Transverse colon (tissue), 4 donors: ENCODE data around the gene PADI2. TPM values are rescaled to one million over a fixed set of nuclear protein-coding genes. Genes with fewer than 3 reads are reported as not detected.

Experiments used
- DNase-seq: peaks from one replicate; pipeline ENCODE4 v3.0.0-alpha.2; 2019
- H3K27ac ChIP-seq, 4 donors: fragments of 200-600 bp; sonication (generic); 2 replicates each; pipeline ENCODE4 v1.5.1; 2016 to 2018; ENCODE audit warnings: inconsistent platforms in 4 of 4
- H3K27me3 ChIP-seq: fragments of 200-600 bp; sonication (generic); 2 replicates; pipeline ENCODE4 v1.5.1; 2017; ENCODE audit warnings: inconsistent platforms
- H3K36me3 ChIP-seq, 4 donors: fragments of 200-600 bp; sonication (generic); 2 replicates each; pipeline ENCODE4 v1.5.1; 2017 to 2019; ENCODE audit warnings: inconsistent platforms in 4 of 4
- H3K4me1 ChIP-seq, 4 donors: fragments of 200-600 bp; sonication (generic); 2 replicates each; pipeline ENCODE4 v1.5.1; 2017 to 2020; ENCODE audit warnings: inconsistent platforms in 4 of 4
- H3K4me3 ChIP-seq, 4 donors: fragments of 200-600 bp; sonication (generic); 1 replicate in 1 of 4; 2 replicates in 3 of 4; pipeline versions ENCODE4 v1.5.1 to v1.6.1; 2017 to 2019; ENCODE audit warnings: inconsistent platforms in 4 of 4
- H3K9me3 ChIP-seq, 2 donors: fragments of 200-600 bp; sonication (generic); 2 replicates each; pipeline ENCODE4 v1.5.1; 2017 to 2019; ENCODE audit warnings: inconsistent platforms in 2 of 2
- EP300 ChIP-seq: sonication (generic); formaldehyde crosslinking; IDR thresholded peaks from one replicate; pipeline ENCODE4 v1.6.1; 2017; ENCODE audit warnings: antibody characterized with exemption, low read depth
- POLR2A ChIP-seq: fragments of 450-650 bp; IDR thresholded peaks from one replicate; pipeline ENCODE4 v1.6.1; 2016; ENCODE audit warnings: antibody characterized with exemption, mild to moderate bottlenecking, moderate library complexity
- POLR2AphosphoS5 ChIP-seq, 3 donors: sonication (generic); formaldehyde crosslinking; IDR thresholded peaks; one replicate each; pipeline ENCODE4 v1.6.1; 2016; ENCODE audit warnings: antibody characterized with exemption in 3 of 3
- WGBS, 2 donors: methylation state at CpG; one replicate each; pipeline ENCODE4 v1.1.5; 2018; ENCODE audit warnings: low coverage in 1 of 2; 5-methylcytosine and 5-hydroxymethylcytosine counted together
- in situ Hi-C, 4 donors: fragments of 200-750 bp; cut with MboI; loops; one replicate each; pipeline versions ENCODE4 v1.15.0 to v1.15.1; 2017; ENCODE audit warnings: low sequenced_read_pairs in 3 of 4, low pct_ligation_motif_present in 1 of 4, low pct_unique_long_range_greater_than_20kb in 1 of 4
- intact Hi-C: fragments of 100-400 bp; cut with DNase I; formaldehyde crosslinking; loops from one replicate; pipeline ENCODE4 v1.15.1; 2023; ENCODE audit warnings: low total_unique reads
- total RNA-seq, 4 donors: library from RNA; depleted of rRNA; stranded (reverse); fragments of >200 nt; gene quantifications; one replicate each; pipeline ENCODE4 v1.1.0, GENCODE V29; 2016
- TF ChIP-seq, protein P1 (sequence below), 5 experiments: fragments of 200-600 bp in 3 of 5; fragments of 450-650 bp in 2 of 5; sonication (generic) in 3 of 5; IDR thresholded peaks; 1 replicate in 2 of 5; 2 replicates in 3 of 5; pipeline ENCODE4 v1.5.1; 2016 to 2017; ENCODE audit warnings: antibody characterized with exemption in 5 of 5, inconsistent platforms in 3 of 5, mild to moderate bottlenecking in 2 of 5, moderate library complexity in 1 of 5

The PADI2 gene
- total RNA-seq, 4 donors from 2014 or later: 143 to 285 (median 238) TPM

GRCh38 chr1:17112496-17113236 lies 6.6 kb downstream of the PADI2 start:
- in situ Hi-C loops (no loop called here), intact Hi-C loops (no loop called here)
- peak; percentile 45 for DNase-seq
- WGBS, 2 donors: 40 to 61% methylated on average over 1 to 6 of the region's 7 CpGs
- peak; percentile 40 for TF ChIP-seq POLR2A
- TF ChIP-seq, protein P1, sequence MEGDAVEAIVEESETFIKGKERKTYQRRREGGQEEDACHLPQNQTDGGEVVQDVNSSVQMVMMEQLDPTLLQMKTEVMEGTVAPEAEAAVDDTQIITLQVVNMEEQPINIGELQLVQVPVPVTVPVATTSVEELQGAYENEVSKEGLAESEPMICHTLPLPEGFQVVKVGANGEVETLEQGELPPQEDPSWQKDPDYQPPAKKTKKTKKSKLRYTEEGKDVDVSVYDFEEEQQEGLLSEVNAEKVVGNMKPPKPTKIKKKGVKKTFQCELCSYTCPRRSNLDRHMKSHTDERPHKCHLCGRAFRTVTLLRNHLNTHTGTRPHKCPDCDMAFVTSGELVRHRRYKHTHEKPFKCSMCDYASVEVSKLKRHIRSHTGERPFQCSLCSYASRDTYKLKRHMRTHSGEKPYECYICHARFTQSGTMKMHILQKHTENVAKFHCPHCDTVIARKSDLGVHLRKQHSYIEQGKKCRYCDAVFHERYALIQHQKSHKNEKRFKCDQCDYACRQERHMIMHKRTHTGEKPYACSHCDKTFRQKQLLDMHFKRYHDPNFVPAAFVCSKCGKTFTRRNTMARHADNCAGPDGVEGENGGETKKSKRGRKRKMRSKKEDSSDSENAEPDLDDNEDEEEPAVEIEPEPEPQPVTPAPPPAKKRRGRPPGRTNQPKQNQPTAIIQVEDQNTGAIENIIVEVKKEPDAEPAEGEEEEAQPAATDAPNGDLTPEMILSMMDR (IDR thresholded peaks at IDR 0.05): no peak
- TF ChIP-seq EP300: no peak
- TF ChIP-seq POLR2AphosphoS5 (IDR thresholded peaks at IDR 0.05): peak in 1 of 3 donors; percentile 64
- Histone ChIP-seq H3K36me3 (no peaks in the 10 kb centered on the region), H3K4me3 (no peak overlapping the region), H3K9me3 (no peaks in the 10 kb centered on the region), H3K4me1 (peaks cover 17 to 91% (median 46%) of the 10 kb centered on the region in 4 donors), H3K27me3 (peaks cover 7% of the 10 kb centered on the region), H3K27ac (peak overlapping the region; percentile 78 to 89 (median 86))

GRCh38 chr1:17112076-17112475 lies 7.2 kb downstream of the PADI2 start:
- in situ Hi-C loops: no loop called here
- H3K9me3 ChIP-seq: no peaks in the 10 kb centered on the region
- WGBS, 2 donors: 78 to 90% methylated on average over 2 to 6 of the region's 6 CpGs
- H3K27me3 ChIP-seq: peaks cover 2% of the 10 kb centered on the region
- no peak for TF ChIP-seq POLR2AphosphoS5 (IDR thresholded peaks at IDR 0.05)
- TF ChIP-seq, protein P1 (IDR thresholded peaks at IDR 0.05): no peak
- TF ChIP-seq POLR2A: no peak
- TF ChIP-seq EP300: no peak
- no peaks in the 10 kb centered on the region for H3K36me3 ChIP-seq
- DNase-seq: no peak
- peaks cover 17 to 92% (median 48%) of the 10 kb centered on the region in 4 donors for H3K4me1 ChIP-seq
- no peak overlapping the region for H3K4me3 ChIP-seq
- H3K27ac ChIP-seq: peak overlapping the region; percentile 78 to 89 (median 86)
- intact Hi-C loops: no loop called here

DNA sequence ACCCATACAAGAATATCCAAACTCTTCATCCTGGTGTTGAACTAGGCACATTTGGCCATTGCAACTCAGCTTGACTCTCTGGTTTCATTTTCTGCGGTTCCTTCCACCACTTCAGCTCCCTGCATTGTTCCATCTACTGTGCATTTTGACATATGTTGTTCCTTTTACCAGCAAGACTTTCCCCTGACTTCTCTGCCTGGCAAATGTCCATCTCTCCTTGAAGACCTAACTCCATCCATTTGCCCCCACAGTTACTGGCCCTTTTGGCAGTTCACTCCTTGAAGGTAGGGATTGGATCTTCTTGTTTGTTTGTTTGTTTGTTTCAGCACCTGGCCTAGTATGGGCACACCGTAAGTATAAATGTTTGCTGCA lies 8.7 kb downstream of the PADI2 start:
- Histone ChIP-seq H3K4me3 (no peak overlapping the region), H3K4me1 (peaks cover 17 to 79% (median 48%) of the 10 kb centered on the region in 4 donors), H3K27me3 (no peaks in the 10 kb centered on the region), H3K27ac (peak overlapping the region; percentile 78 to 89 (median 86)), H3K9me3 (no peaks in the 10 kb centered on the region), H3K36me3 (no peaks in the 10 kb centered on the region)
- intact Hi-C loops: no loop called here
- in situ Hi-C loops: no loop called here
- no peak for DNase-seq
- TF ChIP-seq EP300: no peak
- TF ChIP-seq POLR2AphosphoS5 (IDR thresholded peaks at IDR 0.05): no peak
- TF ChIP-seq, protein P1 (IDR thresholded peaks at IDR 0.05): no peak
- TF ChIP-seq POLR2A: no peak
- WGBS, 2 donors: 58 to 63% methylated on average over 2 of the region's 2 CpGs

- no peaks in the 10 kb centered on the region for H3K27me3 ChIP-seq
- H3K4me3 ChIP-seq: no peak overlapping the region
- H3K4me1 ChIP-seq: peaks cover 17 to 74% (median 48%) of the 10 kb centered on the region in 4 donors
- intact Hi-C loops (no loop called here), in situ Hi-C loops (no loop called here)
- H3K36me3 ChIP-seq: no peaks in the 10 kb centered on the region
- peak overlapping the region; percentile 78 to 89 (median 86) for H3K27ac ChIP-seq
- 40 to 48% methylated on average over 1 to 5 of the region's 5 CpGs for WGBS, 2 donors
- TF ChIP-seq POLR2AphosphoS5 (IDR thresholded peaks at IDR 0.05) (peak in 2 of 3 donors; percentile 45 to 58), EP300 (peak; percentile 52), POLR2A (peak; percentile 32)
- TF ChIP-seq, protein P1 (IDR thresholded peaks at IDR 0.05): no peak
- no peaks in the 10 kb centered on the region for H3K9me3 ChIP-seq
- peak; percentile 84 for DNase-seq
Measured at GRCh38 chr1:17109892-17110554, 9.2 kb downstream of the PADI2 start.
